ENCODE measurements around the gene C17orf50.

DNA sequence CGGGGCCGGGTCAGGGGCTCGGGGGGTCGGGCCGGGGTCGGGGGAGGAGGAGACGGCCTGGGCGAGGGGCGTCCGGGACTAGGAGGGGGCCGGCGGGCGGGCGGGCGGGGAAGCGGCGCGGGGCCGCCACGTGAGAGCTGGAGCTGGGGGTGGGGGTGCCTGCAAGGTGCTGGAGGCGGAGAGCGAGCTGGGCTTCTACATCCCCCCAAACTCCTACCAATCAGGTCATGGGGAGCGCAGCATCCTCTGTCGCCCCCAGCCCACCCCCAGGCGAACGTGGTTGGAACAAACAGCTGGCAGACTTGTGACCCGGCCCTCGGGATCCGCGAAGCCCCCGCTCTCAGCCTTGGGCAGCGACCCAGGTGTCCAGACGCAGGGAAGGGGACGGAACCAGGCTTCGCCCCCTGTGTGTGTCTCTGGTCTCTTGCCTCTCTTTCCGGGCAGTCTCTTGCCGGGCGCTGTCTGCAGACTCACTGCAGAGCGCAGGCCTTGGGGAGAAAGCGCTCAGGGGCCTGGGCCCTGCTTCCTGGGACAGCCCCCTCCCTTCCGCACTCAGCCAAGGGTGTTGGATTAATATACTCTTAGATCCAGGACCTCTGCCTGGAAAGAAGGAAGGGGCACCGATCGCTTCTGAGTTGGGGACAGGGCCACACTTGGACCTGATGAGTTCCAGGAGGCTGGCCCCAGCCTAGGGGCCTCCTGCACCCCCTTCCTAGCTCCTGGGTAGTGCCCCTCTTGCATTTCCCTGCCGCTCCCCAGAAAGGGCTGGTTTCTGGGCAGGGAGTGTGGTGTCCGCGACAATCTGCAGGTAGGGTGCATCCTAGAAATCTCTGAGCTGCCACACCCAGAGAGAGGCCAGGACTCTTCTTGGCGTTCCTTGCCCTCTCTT lies 28.5 kb upstream of the C17orf50 start:
- TF ChIP-seq POLR2A (IDR thresholded peaks at IDR 0.05) = no peak
- TF ChIP-seq, protein P1, sequence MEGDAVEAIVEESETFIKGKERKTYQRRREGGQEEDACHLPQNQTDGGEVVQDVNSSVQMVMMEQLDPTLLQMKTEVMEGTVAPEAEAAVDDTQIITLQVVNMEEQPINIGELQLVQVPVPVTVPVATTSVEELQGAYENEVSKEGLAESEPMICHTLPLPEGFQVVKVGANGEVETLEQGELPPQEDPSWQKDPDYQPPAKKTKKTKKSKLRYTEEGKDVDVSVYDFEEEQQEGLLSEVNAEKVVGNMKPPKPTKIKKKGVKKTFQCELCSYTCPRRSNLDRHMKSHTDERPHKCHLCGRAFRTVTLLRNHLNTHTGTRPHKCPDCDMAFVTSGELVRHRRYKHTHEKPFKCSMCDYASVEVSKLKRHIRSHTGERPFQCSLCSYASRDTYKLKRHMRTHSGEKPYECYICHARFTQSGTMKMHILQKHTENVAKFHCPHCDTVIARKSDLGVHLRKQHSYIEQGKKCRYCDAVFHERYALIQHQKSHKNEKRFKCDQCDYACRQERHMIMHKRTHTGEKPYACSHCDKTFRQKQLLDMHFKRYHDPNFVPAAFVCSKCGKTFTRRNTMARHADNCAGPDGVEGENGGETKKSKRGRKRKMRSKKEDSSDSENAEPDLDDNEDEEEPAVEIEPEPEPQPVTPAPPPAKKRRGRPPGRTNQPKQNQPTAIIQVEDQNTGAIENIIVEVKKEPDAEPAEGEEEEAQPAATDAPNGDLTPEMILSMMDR (IDR thresholded peaks at IDR 0.05) = no peak
